ENCODE measurements around the gene ATP1B1. TPM values are rescaled to one million over a fixed set of nuclear protein-coding genes. Genes with fewer than 3 reads are reported as not detected.

ATP1B1 gene
- total RNA-seq, 1 experiment from 2014 or later: 626 TPM

GRCh38 chr1:169142129-169142528 lies 35.6 kb downstream of the ATP1B1 start:
- peaks cover 63% of the 10 kb centered on the region for H3K4me1 Mint-ChIP-seq (ENCODE audit: low read depth, unreplicated experiment)
- CTCF ChIA-PET: interaction anchor here (1.4 kb wide), 1 partner anchor 13 kb away, joined by 3 read pairs; no protein-coding TSS in a partner anchor
- no peak overlapping the region for H3K4me3 Mint-ChIP-seq (ENCODE audit: low read depth, unreplicated experiment)
- H3K27me3 Mint-ChIP-seq (ENCODE audit: unreplicated experiment): no peaks in the 10 kb centered on the region
- no TSS peak for BruUV-seq (replicated peaks)
- H3K36me3 Mint-ChIP-seq (ENCODE audit: insufficient read depth, unreplicated experiment): peaks cover 13% of the 10 kb centered on the region
- intact Hi-C loops (cut with micrococcal nuclease; ENCODE audit: unreplicated experiment): loop anchor here (10.0 kb wide), 1 partner anchor 183 kb away; no protein-coding TSS in a partner anchor
- peaks cover 2% of the 10 kb centered on the region for H3K9me3 Mint-ChIP-seq (ENCODE audit: low read depth, unreplicated experiment)
- no peak for TF ChIP-seq CTCF (IDR thresholded peaks at IDR 0.05; ENCODE audit: unreplicated experiment)
- H3K27ac Mint-ChIP-seq (ENCODE audit: unreplicated experiment): no peak overlapping the region
- DNase-seq: no peak

- CTCF ChIA-PET: interaction anchor here (0.9 to 1.4 kb wide), 2 partner anchors 14 to 613 kb away, joined by 3 read pairs; no protein-coding TSS in a partner anchor
These were observed 36.9 kb downstream of the ATP1B1 start for GRCh38 chr1:169143346-169143745.

DNA sequence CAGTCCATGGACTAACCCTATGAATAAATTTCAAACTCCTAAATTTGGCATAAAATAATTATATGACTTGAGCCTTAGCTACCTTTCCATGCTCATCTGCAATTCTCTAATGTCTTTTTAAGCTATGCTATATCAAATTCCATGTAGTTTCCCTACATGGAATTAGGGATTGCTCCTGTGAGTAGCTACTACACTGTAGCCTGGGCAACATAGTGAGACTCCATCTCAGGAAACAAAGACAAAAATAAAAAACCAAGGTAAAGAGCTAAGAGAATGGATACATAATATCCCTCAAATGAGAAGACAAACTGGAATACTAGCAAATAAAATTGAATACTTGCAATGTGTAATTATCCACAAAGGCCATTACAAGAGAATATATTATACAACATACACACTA lies 37.5 kb downstream of the ATP1B1 start:
- Mint-ChIP-seq H3K4me1 (ENCODE audit: low read depth, unreplicated experiment) (peaks cover 72% of the 10 kb centered on the region), H3K36me3 (ENCODE audit: insufficient read depth, unreplicated experiment) (peaks cover 18% of the 10 kb centered on the region), H3K27ac (ENCODE audit: unreplicated experiment) (peak overlapping the region; percentile 74), H3K27me3 (ENCODE audit: unreplicated experiment) (no peaks in the 10 kb centered on the region), H3K4me3 (ENCODE audit: low read depth, unreplicated experiment) (no peak overlapping the region), H3K9me3 (ENCODE audit: low read depth, unreplicated experiment) (peaks cover 2% of the 10 kb centered on the region)
- no peak for TF ChIP-seq CTCF (IDR thresholded peaks at IDR 0.05; ENCODE audit: unreplicated experiment)
- CTCF ChIA-PET: interaction anchor here (0.9 to 2.0 kb wide), 2 partner anchors 144 to 614 kb away, joined by 3 to 5 read pairs; no protein-coding TSS in a partner anchor
- intact Hi-C loops (cut with micrococcal nuclease; ENCODE audit: unreplicated experiment): loop anchor here (10.0 kb wide), 1 partner anchor 181 kb away; no protein-coding TSS in a partner anchor
- DNase-seq: no peak
- no TSS peak for BruUV-seq (replicated peaks)

More at GRCh38 chr1:169143346-169143745, 36.9 kb downstream of the ATP1B1 start:
- no TSS peak for BruUV-seq (replicated peaks)
- Mint-ChIP-seq H3K9me3 (ENCODE audit: low read depth, unreplicated experiment) (peaks cover 2% of the 10 kb centered on the region), H3K36me3 (ENCODE audit: insufficient read depth, unreplicated experiment) (peaks cover 14% of the 10 kb centered on the region), H3K27me3 (ENCODE audit: unreplicated experiment) (no peaks in the 10 kb centered on the region), H3K27ac (ENCODE audit: unreplicated experiment) (peak overlapping the region; percentile 74), H3K4me3 (ENCODE audit: low read depth, unreplicated experiment) (no peak overlapping the region), H3K4me1 (ENCODE audit: low read depth, unreplicated experiment) (peaks cover 72% of the 10 kb centered on the region)
- intact Hi-C loops (cut with micrococcal nuclease; ENCODE audit: unreplicated experiment): loop anchor here (10.0 kb wide), 1 partner anchor 181 kb away; no protein-coding TSS in a partner anchor
- TF ChIP-seq CTCF (IDR thresholded peaks at IDR 0.05; ENCODE audit: unreplicated experiment): no peak
- DNase-seq: no peak

- intact Hi-C loops (cut with micrococcal nuclease; ENCODE audit: unreplicated experiment): loop anchor here (5.0 to 10.0 kb wide), 2 partner anchors 180 to 202 kb away; no protein-coding TSS in a partner anchor
- CTCF ChIA-PET: interaction anchor here (0.6 to 2.0 kb wide), 4 partner anchors 34 to 420 kb away, joined by 3 to 5 read pairs (median 4); no protein-coding TSS in a partner anchor
- peaks cover 63% of the 10 kb centered on the region for H3K4me1 Mint-ChIP-seq (ENCODE audit: low read depth, unreplicated experiment)
- DNase-seq: no peak
- peaks cover 18% of the 10 kb centered on the region for H3K36me3 Mint-ChIP-seq (ENCODE audit: insufficient read depth, unreplicated experiment)
- BruUV-seq (replicated peaks): no TSS peak
- no peak for TF ChIP-seq CTCF (IDR thresholded peaks at IDR 0.05; ENCODE audit: unreplicated experiment)
- H3K27me3 Mint-ChIP-seq (ENCODE audit: unreplicated experiment): no peaks in the 10 kb centered on the region
- peak overlapping the region; percentile 74 for H3K27ac Mint-ChIP-seq (ENCODE audit: unreplicated experiment)
- H3K4me3 Mint-ChIP-seq (ENCODE audit: low read depth, unreplicated experiment): peak overlapping the region; percentile 34
- peaks cover 2% of the 10 kb centered on the region for H3K9me3 Mint-ChIP-seq (ENCODE audit: low read depth, unreplicated experiment)
These were observed 38.6 kb downstream of the ATP1B1 start for GRCh38 chr1:169144941-169145626.

Measured in Calu3 (cell line).